Mesendoderm (in vitro differentiated cells): ENCODE data around the gene UBASH3B.

Experiments
- DNase-seq: peaks from one replicate; pipeline ENCODE4 v3.0.0; 2013
- H2AK5ac ChIP-seq: 2 replicates; pipeline ENCODE4 v1.6.1; 2013; ENCODE audit warnings: low read length, inconsistent platforms
- H2BK120ac ChIP-seq: 2 replicates; pipeline ENCODE4 v1.6.1; 2013; ENCODE audit warnings: low read depth, mild to moderate bottlenecking, low read length, moderate library complexity, mixed read lengths
- H2BK15ac ChIP-seq: replicated peaks from 2 replicates; pipeline ENCODE4 v1.6.1; 2013; ENCODE audit warnings: low read depth, mild to moderate bottlenecking, moderate library complexity
- H2BK5ac ChIP-seq: 2 replicates; pipeline ENCODE4 v1.6.1; 2013; ENCODE audit warnings: low read length, inconsistent platforms
- H3K18ac ChIP-seq: 2 replicates; pipeline ENCODE4 v1.6.1; 2013; ENCODE audit warnings: mild to moderate bottlenecking, low read length, mixed read lengths
- H3K23ac ChIP-seq: one replicate; pipeline ENCODE4 v1.6.1; 2013; ENCODE audit warnings: low read length
- H3K27ac ChIP-seq: 2 replicates; pipeline ENCODE4 v1.5.1; 2013; ENCODE audit warnings: low read depth, mild to moderate bottlenecking, inconsistent platforms, low read length, moderate library complexity
- H3K27me3 ChIP-seq: 2 replicates; pipeline ENCODE4 v1.6.1; 2013; ENCODE audit warnings: low read length, control low read depth, mild to moderate bottlenecking, inconsistent platforms; ENCODE audit not compliant: insufficient read depth, poor library complexity
- H3K36me3 ChIP-seq: 2 replicates; pipeline ENCODE4 v1.6.1; 2013; ENCODE audit warnings: low read length, inconsistent platforms; ENCODE audit not compliant: control insufficient read depth, insufficient read depth
- H3K4ac ChIP-seq: one replicate; pipeline ENCODE4 v1.6.1; 2013; ENCODE audit warnings: low read depth, mild to moderate bottlenecking, low read length, moderate library complexity
- H3K4me1 ChIP-seq: 2 replicates; pipeline ENCODE4 v1.6.1; 2013; ENCODE audit warnings: low read depth, low read length, inconsistent platforms; ENCODE audit not compliant: control insufficient read depth
- H3K4me2 ChIP-seq: 2 replicates; pipeline ENCODE4 v1.6.1; 2013; ENCODE audit warnings: low read length
- H3K4me3 ChIP-seq: 2 replicates; pipeline ENCODE4 v1.5.1; 2013; ENCODE audit warnings: mild to moderate bottlenecking, low read length
- H3K56ac ChIP-seq: one replicate; pipeline ENCODE4 v1.6.1; 2013; ENCODE audit warnings: low read length
- H3K79me1 ChIP-seq: 2 replicates; pipeline ENCODE4 v1.6.1; 2013; ENCODE audit warnings: low read length, inconsistent platforms
- H3K79me2 ChIP-seq: 2 replicates; pipeline ENCODE4 v1.6.1; 2013; ENCODE audit warnings: mild to moderate bottlenecking, low read length; ENCODE audit not compliant: control insufficient read depth, insufficient read depth
- H3K9ac ChIP-seq: 2 replicates; pipeline ENCODE4 v1.6.1; 2013; ENCODE audit warnings: low read length, inconsistent platforms
- H4K5ac ChIP-seq: one replicate; pipeline ENCODE4 v1.6.1; 2013; ENCODE audit warnings: low read length
- H4K8ac ChIP-seq: one replicate; pipeline ENCODE4 v1.6.1; 2013; ENCODE audit warnings: low read depth, mild to moderate bottlenecking, control low read depth, low read length, moderate library complexity
- whole genome bisulfite sequencing: extraction: QIAGEN DNeasy Blood & Tissue Kit; methylation state at CpG from one replicate; pipeline ENCODE4 v1.1.7; 2013; ENCODE audit warnings: low lambda C conversion rate, missing lambda C conversion rate; ENCODE audit not compliant: insufficient coverage; ENCODE audit errors: extremely low coverage; 5-methylcytosine and 5-hydroxymethylcytosine counted together

Gene UBASH3B

DNA sequence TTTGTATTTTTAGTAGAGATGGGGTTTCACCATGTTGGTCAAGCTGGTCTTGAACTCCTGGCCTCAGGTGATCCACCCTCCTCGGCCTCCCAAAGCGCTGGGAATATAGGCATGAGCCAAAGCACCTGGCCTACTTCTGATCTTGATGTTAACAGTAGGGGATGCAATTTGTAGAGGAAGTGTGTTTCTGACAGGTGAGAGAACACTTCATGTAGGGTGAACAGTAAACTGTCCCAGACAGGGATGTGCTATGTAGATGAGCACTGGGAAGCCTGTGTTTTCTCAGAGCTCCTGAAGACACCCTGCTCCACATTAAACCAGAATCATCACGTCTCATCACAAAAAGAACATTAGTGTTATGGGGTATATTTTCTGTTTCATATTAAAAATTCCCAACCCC is 45.1 kb downstream of the UBASH3B start:
- Histone ChIP-seq H3K56ac (no peak overlapping the region), H3K36me3 (no peaks in the 10 kb centered on the region), H3K4me1 (no peaks in the 10 kb centered on the region), H3K4me3 (no peak overlapping the region), H3K79me1 (no peaks in the 10 kb centered on the region), H3K27me3 (no peaks in the 10 kb centered on the region), H2BK5ac (no peak overlapping the region), H3K4ac (no peak overlapping the region), H2BK15ac (no peak overlapping the region), H4K5ac (no peak overlapping the region), H3K9ac (no peak overlapping the region), H3K4me2 (no peak overlapping the region), H4K8ac (no peak overlapping the region), H2BK120ac (no peak overlapping the region), H3K18ac (no peak overlapping the region), H3K79me2 (no peaks in the 10 kb centered on the region), H2AK5ac (no peak overlapping the region), H3K27ac (no peak overlapping the region), H3K23ac (no peak overlapping the region)
- no CpG with 5 or more reads among the region's 3 CpGs for WGBS
- DNase-seq = no peak

DNA sequence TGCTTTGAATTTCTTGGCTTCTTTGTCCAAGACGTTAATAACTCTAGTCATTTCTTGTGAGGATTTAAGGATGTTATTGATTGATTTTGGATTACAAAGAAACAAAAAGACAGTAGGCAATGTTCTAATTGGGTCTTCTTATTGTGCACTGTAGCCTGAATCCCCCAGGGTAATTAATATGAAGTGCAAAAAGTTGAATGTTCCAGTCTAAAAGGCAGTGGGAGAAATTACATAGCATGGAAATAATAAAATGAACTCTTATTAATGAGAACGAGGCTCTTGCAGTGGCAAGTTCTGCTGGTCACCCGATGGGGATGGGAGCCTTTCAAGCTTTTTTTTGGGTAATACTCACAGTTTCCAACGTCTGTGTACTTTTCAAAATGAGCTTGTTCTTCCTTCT is 45.6 kb downstream of the UBASH3B start:
- Histone ChIP-seq H3K27me3 (no peaks in the 10 kb centered on the region), H2BK120ac (no peak overlapping the region), H3K4ac (no peak overlapping the region), H3K79me1 (no peaks in the 10 kb centered on the region), H3K27ac (no peak overlapping the region), H4K5ac (no peak overlapping the region), H3K4me1 (no peaks in the 10 kb centered on the region), H3K18ac (no peak overlapping the region), H3K79me2 (no peaks in the 10 kb centered on the region), H2AK5ac (no peak overlapping the region), H2BK15ac (no peak overlapping the region), H3K9ac (no peak overlapping the region), H3K4me2 (no peak overlapping the region), H3K4me3 (no peak overlapping the region), H2BK5ac (no peak overlapping the region), H4K8ac (no peak overlapping the region), H3K23ac (no peak overlapping the region), H3K36me3 (no peaks in the 10 kb centered on the region), H3K56ac (no peak overlapping the region)
- no CpG with 5 or more reads among the region's 4 CpGs for WGBS
- no peak for DNase-seq

DNA sequence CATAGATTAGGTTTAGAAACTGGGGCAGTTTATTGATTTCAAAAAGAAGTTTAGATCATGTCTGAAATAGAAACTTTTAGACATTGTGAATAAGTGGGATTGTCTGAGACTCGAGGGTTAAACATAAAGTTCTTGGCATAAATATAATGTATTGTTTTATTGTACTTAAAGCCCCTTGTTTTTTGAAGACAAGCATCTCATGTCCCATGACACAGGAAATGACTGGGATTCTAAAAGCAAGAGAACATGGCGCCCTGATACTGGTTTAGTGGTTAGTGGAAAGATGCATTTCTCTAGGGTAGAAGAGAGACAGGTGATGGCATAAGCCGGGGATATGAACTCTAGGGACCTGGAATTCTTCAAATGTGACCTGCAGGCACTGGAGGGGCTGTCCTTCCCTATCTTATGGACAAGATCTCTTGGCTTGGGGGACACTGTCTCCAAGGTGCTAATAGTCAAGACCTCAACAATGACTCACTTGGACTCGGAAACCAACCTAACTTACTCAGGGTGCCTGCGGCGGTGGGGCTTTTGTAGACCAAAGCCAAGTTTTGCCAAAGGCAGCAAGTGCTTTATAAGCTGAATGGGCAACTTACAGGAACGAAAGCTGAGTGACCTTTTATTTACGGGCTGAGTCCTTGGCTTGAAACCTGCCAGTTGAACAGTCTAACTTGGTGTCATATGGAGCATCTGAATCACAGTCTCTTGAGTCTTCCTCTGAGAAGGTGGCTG is 48.2 kb downstream of the UBASH3B start:
- Histone ChIP-seq H2BK5ac (no peak overlapping the region), H3K79me2 (no peaks in the 10 kb centered on the region), H2BK120ac (no peak overlapping the region), H2BK15ac (no peak overlapping the region), H3K79me1 (no peaks in the 10 kb centered on the region), H3K9ac (no peak overlapping the region), H4K8ac (no peak overlapping the region), H3K4me1 (no peaks in the 10 kb centered on the region), H4K5ac (no peak overlapping the region), H3K4me3 (no peak overlapping the region), H3K18ac (no peak overlapping the region), H3K36me3 (no peaks in the 10 kb centered on the region), H3K27ac (no peak overlapping the region), H3K4me2 (no peak overlapping the region), H3K27me3 (no peaks in the 10 kb centered on the region), H2AK5ac (no peak overlapping the region), H3K56ac (no peak overlapping the region), H3K4ac (no peak overlapping the region), H3K23ac (no peak overlapping the region)
- WGBS = no CpG with 5 or more reads among the region's 8 CpGs
- DNase-seq = no peak

DNA sequence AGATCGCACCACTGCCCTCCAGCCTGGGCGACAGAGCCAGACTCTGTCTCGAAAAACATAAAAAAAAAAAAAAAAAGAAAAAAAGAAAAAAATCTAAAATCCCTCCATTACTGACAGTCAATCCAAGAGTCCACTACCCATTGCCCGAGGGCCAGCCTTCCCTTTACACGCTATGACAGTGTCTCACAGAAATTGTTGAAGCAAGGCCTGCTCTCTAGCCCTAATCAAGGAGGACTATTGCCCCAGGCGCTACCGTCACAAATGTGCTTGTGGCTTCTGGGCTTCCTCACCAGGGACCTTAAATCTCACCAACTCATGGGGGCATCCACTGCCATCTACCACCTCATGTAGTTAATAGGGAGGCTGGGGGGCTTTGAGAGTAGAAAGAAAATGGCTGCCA is 49.9 kb downstream of the UBASH3B start:
- no peaks in the 10 kb centered on the region for H3K79me2 ChIP-seq
- DNase-seq = no peak
- H3K4ac ChIP-seq = no peak overlapping the region
- H3K4me1 ChIP-seq = peaks cover 7% of the 10 kb centered on the region
- no peak overlapping the region for H4K5ac ChIP-seq
- no peak overlapping the region for H2BK5ac ChIP-seq
- no peak overlapping the region for H3K27ac ChIP-seq
- no peak overlapping the region for H2BK120ac ChIP-seq
- no peak overlapping the region for H3K4me3 ChIP-seq
- H3K18ac ChIP-seq = no peak overlapping the region
- H3K23ac ChIP-seq = no peak overlapping the region
- H4K8ac ChIP-seq = no peak overlapping the region
- H3K4me2 ChIP-seq = no peak overlapping the region
- H3K36me3 ChIP-seq = no peaks in the 10 kb centered on the region
- no peak overlapping the region for H3K56ac ChIP-seq
- no peak overlapping the region for H2AK5ac ChIP-seq
- H3K9ac ChIP-seq = no peak overlapping the region
- WGBS = no CpG with 5 or more reads among the region's 7 CpGs
- no peaks in the 10 kb centered on the region for H3K27me3 ChIP-seq
- no peaks in the 10 kb centered on the region for H3K79me1 ChIP-seq
- H2BK15ac ChIP-seq = no peak overlapping the region

DNA sequence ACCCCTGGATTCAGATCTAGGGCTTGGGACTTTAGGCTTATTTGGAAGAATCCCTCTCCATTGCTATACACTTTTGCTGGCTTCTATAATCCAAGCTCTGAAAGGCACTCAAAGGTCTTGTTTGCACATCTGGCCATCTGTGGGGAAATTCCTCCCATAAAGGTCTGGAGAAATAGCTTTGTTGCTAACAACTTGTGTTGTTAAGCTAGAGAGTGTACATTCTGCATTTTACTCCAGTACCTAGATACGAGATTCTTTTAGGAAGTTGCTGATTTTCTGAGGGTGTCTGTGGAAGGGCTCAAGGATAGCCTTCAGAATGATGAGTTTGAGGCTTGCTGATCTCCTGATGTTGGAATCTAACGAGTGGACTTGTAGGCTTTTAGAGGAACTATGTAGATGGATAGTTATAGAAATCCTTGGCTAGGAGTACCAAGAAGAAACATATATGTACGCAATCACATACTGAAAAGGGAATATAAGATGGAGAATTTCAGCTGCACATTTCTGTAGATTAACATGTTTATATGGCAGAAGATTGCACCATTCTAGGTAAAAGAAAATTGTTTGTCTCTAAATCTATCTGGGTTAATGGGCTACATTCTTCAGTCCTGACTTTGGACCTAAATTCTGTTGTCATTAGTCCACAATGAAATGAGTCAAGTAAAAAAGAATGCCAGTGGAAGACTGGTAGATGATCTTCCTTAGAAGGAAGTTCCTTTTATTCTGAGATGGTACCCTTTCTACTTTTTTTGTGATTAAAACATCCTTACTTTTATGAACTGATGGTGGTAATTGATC is 51.0 kb downstream of the UBASH3B start:
- Histone ChIP-seq H2AK5ac (no peak overlapping the region), H2BK15ac (no peak overlapping the region), H3K18ac (no peak overlapping the region), H3K4ac (no peak overlapping the region), H3K4me1 (peaks cover 8% of the 10 kb centered on the region), H3K4me3 (no peak overlapping the region), H2BK5ac (no peak overlapping the region), H4K5ac (no peak overlapping the region), H4K8ac (no peak overlapping the region), H3K36me3 (no peaks in the 10 kb centered on the region), H3K79me1 (no peaks in the 10 kb centered on the region), H3K27ac (no peak overlapping the region), H3K23ac (no peak overlapping the region), H3K79me2 (no peaks in the 10 kb centered on the region), H3K4me2 (no peak overlapping the region), H3K9ac (no peak overlapping the region), H3K27me3 (no peaks in the 10 kb centered on the region), H2BK120ac (no peak overlapping the region), H3K56ac (no peak overlapping the region)
- WGBS = no CpG with 5 or more reads among the region's 3 CpGs
- no peak for DNase-seq
